ENCODE results near the gene PTCD1.
"Not testable (repeated sequence)": the region's sequence is repeated elsewhere in the genome, so short reads cannot be mapped to it uniquely, and the experiment has no call there.

The PTCD1 gene

GRCh38 chr7:99419323-99420021 lies 19.1 kb downstream of the PTCD1 start:
- TF ChIP-seq CTCF (IDR thresholded peaks at IDR 0.05; ENCODE audit: insufficient read depth, low read length, missing control alignments): no peak
- H3K4me3 ChIP-seq (ENCODE audit: low read depth, low read length): no peak overlapping the region
- POLR2A ChIA-PET: interaction anchor here (1.3 to 1.4 kb wide), 2 partner anchors 11 kb away, joined by 3 to 4 read pairs; partner anchors contain the start of genes BUD31 and PDAP1
- CTCF ChIA-PET: no interaction called here
- DNase-seq (ENCODE audit: low read depth, low spot score): no peak

- ChIA-PET CTCF (interaction anchor here (0.8 kb wide), 1 partner anchor 20 kb away, joined by 3 read pairs; no protein-coding TSS in a partner anchor), POLR2A (no interaction called here)
- no peak for DNase-seq (ENCODE audit: low read depth, low spot score)
- no peak for TF ChIP-seq CTCF (IDR thresholded peaks at IDR 0.05; ENCODE audit: insufficient read depth, low read length, missing control alignments)
- no peak overlapping the region for H3K4me3 ChIP-seq (ENCODE audit: low read depth, low read length)
Observed at GRCh38 chr7:99418260-99418659, 20.3 kb downstream of the PTCD1 start.

GRCh38 chr7:99415513-99416127 lies 23.0 kb downstream of the PTCD1 start:
- DNase-seq (ENCODE audit: low read depth, low spot score); H3K4me3 ChIP-seq (ENCODE audit: low read depth, low read length): not testable (repeated sequence)
- ChIA-PET POLR2A (interaction anchor here (0.6 to 0.7 kb wide), 2 partner anchors 28 to 43 kb away, joined by 3 to 5 read pairs; no protein-coding TSS in a partner anchor), CTCF (interaction anchor here (1.0 to 1.5 kb wide), 4 partner anchors 8 to 53 kb away, joined by 3 to 5 read pairs (median 5); partner anchors contain the start of gene PDAP1)
- TF ChIP-seq CTCF (IDR thresholded peaks at IDR 0.05; ENCODE audit: insufficient read depth, low read length, missing control alignments): peak; percentile 52

GRCh38 chr7:99410635-99411034 lies 28.0 kb downstream of the PTCD1 start:
- POLR2A ChIA-PET: no interaction called here
- H3K4me3 ChIP-seq (ENCODE audit: low read depth, low read length): no peak overlapping the region
- CTCF ChIA-PET: no interaction called here
- TF ChIP-seq CTCF (IDR thresholded peaks at IDR 0.05; ENCODE audit: insufficient read depth, low read length, missing control alignments): no peak
- no peak for DNase-seq (ENCODE audit: low read depth, low spot score)

- DNase-seq (ENCODE audit: low read depth, low spot score): no peak
- CTCF ChIA-PET: interaction anchor here (0.6 kb wide), 1 partner anchor 13 kb away, joined by 3 read pairs; no protein-coding TSS in a partner anchor
- peak overlapping the region; percentile 98 for H3K4me3 ChIP-seq (ENCODE audit: low read depth, low read length)
- TF ChIP-seq CTCF (IDR thresholded peaks at IDR 0.05; ENCODE audit: insufficient read depth, low read length, missing control alignments): no peak
- POLR2A ChIA-PET: interaction anchor here (0.8 to 3.5 kb wide), 2 partner anchors 11 kb away, joined by 3 to 21 read pairs; no protein-coding TSS in a partner anchor
Observed at GRCh38 chr7:99409806-99410205, 28.8 kb downstream of the PTCD1 start.

- ChIA-PET CTCF (interaction anchor here (1.1 kb wide), 1 partner anchor 84 kb away, joined by 3 read pairs; no protein-coding TSS in a partner anchor), POLR2A (interaction anchor here (0.8 to 3.5 kb wide), 10 partner anchors 10 to 215 kb away, joined by 3 to 21 read pairs (median 4); partner anchors contain the start of genes CPSF4, PTCD1 and ZKSCAN5)
- no peak for DNase-seq (ENCODE audit: low read depth, low spot score)
Observed at GRCh38 chr7:99409192-99409572, 29.4 kb downstream of the PTCD1 start.

More at GRCh38 chr7:99409192-99409572, 29.4 kb downstream of the PTCD1 start:
- peak overlapping the region; percentile 98 for H3K4me3 ChIP-seq (ENCODE audit: low read depth, low read length)
- no peak for TF ChIP-seq CTCF (IDR thresholded peaks at IDR 0.05; ENCODE audit: insufficient read depth, low read length, missing control alignments)
